Measurements from ENCODE around the gene FLAD1. TPM values are rescaled to one million over a fixed set of nuclear protein-coding genes. Genes with fewer than 3 reads are reported as not detected.

Gene FLAD1
- total RNA-seq, 1 donor from 2014 or later = 35.9 TPM

GRCh38 chr1:155019377-155020245 lies 36.5 kb downstream of the FLAD1 start:
- Mint-ChIP-seq H3K27ac (ENCODE audit: unreplicated experiment) (peak overlapping the region; percentile 10), H3K27me3 (ENCODE audit: unreplicated experiment) (peaks cover 15% of the 10 kb centered on the region), H3K4me1 (ENCODE audit: unreplicated experiment) (peaks cover 29% of the 10 kb centered on the region), H3K36me3 (ENCODE audit: low read depth, unreplicated experiment) (peaks cover 9% of the 10 kb centered on the region), H3K9me3 (ENCODE audit: unreplicated experiment) (no peaks in the 10 kb centered on the region), H3K4me3 (ENCODE audit: unreplicated experiment) (peak overlapping the region; percentile 1)
- no peak for DNase-seq (ENCODE audit: low spot score)
- no peak for TF ChIP-seq CTCF (IDR thresholded peaks at IDR 0.05; ENCODE audit: unreplicated experiment)

GRCh38 chr1:155022136-155022926 lies 39.2 kb downstream of the FLAD1 start:
- Mint-ChIP-seq H3K27me3 (ENCODE audit: unreplicated experiment) (peaks cover 14% of the 10 kb centered on the region), H3K4me3 (ENCODE audit: unreplicated experiment) (no peak overlapping the region), H3K9me3 (ENCODE audit: unreplicated experiment) (no peaks in the 10 kb centered on the region), H3K27ac (ENCODE audit: unreplicated experiment) (no peak overlapping the region), H3K36me3 (ENCODE audit: low read depth, unreplicated experiment) (peaks cover 9% of the 10 kb centered on the region), H3K4me1 (ENCODE audit: unreplicated experiment) (peaks cover 30% of the 10 kb centered on the region)
- DNase-seq (ENCODE audit: low spot score) = no peak
- no peak for TF ChIP-seq CTCF (IDR thresholded peaks at IDR 0.05; ENCODE audit: unreplicated experiment)

DNA sequence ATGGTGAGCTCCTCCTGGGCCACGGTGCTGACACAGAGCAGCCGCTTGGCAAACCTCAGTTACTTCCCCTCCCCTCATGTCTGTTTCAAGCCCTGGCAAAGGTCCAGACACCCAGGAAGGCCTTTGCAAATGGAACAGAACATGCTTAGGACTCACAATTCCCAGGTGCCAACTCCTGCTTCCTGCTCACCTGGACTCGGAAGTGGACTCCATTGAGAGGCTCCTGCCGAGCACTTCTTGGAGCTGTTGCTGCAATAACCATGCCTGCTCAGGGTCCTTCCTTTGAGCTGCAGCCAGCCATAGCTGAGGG lies 39.7 kb downstream of the FLAD1 start:
- Mint-ChIP-seq H3K9me3 (ENCODE audit: unreplicated experiment) (no peaks in the 10 kb centered on the region), H3K27ac (ENCODE audit: unreplicated experiment) (no peak overlapping the region), H3K27me3 (ENCODE audit: unreplicated experiment) (peaks cover 12% of the 10 kb centered on the region), H3K4me3 (ENCODE audit: unreplicated experiment) (no peak overlapping the region), H3K36me3 (ENCODE audit: low read depth, unreplicated experiment) (peaks cover 9% of the 10 kb centered on the region), H3K4me1 (ENCODE audit: unreplicated experiment) (peaks cover 27% of the 10 kb centered on the region)
- no peak for TF ChIP-seq CTCF (IDR thresholded peaks at IDR 0.05; ENCODE audit: unreplicated experiment)
- DNase-seq (ENCODE audit: low spot score) = no peak

DNA sequence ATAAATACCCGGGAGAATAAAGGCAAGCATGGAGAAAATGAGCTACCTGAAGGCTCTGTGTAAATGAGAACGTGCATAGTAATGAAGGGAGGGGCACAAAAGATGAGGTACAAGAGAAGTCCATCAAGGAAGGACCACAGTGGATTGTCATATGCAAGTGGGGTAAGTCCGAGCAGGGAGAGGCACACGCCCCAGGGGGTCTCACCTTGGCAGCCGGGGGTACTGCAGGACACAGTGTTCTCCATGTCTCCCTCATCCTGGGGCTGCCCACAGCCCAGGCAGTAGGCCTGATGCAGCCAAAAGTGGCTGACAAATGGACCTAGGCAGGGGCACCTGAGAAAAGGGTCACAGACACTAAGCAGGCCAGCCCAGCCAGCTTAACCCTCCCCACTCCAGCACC lies 40.5 kb downstream of the FLAD1 start:
- DNase-seq (ENCODE audit: low spot score) = no peak
- H3K27me3 Mint-ChIP-seq (ENCODE audit: unreplicated experiment) = peaks cover 12% of the 10 kb centered on the region
- H3K36me3 Mint-ChIP-seq (ENCODE audit: low read depth, unreplicated experiment) = peaks cover 9% of the 10 kb centered on the region
- H3K4me1 Mint-ChIP-seq (ENCODE audit: unreplicated experiment) = peaks cover 25% of the 10 kb centered on the region
- no peak overlapping the region for H3K4me3 Mint-ChIP-seq (ENCODE audit: unreplicated experiment)
- no peaks in the 10 kb centered on the region for H3K9me3 Mint-ChIP-seq (ENCODE audit: unreplicated experiment)
- H3K27ac Mint-ChIP-seq (ENCODE audit: unreplicated experiment) = no peak overlapping the region
- no peak for TF ChIP-seq CTCF (IDR thresholded peaks at IDR 0.05; ENCODE audit: unreplicated experiment)

- DNase-seq (ENCODE audit: low spot score) = no peak
- Mint-ChIP-seq H3K4me1 (ENCODE audit: unreplicated experiment) (peaks cover 28% of the 10 kb centered on the region), H3K27me3 (ENCODE audit: unreplicated experiment) (peaks cover 12% of the 10 kb centered on the region), H3K9me3 (ENCODE audit: unreplicated experiment) (no peaks in the 10 kb centered on the region), H3K36me3 (ENCODE audit: low read depth, unreplicated experiment) (peaks cover 12% of the 10 kb centered on the region), H3K4me3 (ENCODE audit: unreplicated experiment) (no peak overlapping the region), H3K27ac (ENCODE audit: unreplicated experiment) (peak overlapping the region; percentile 52)
- no peak for TF ChIP-seq CTCF (IDR thresholded peaks at IDR 0.05; ENCODE audit: unreplicated experiment)
These were observed 41.2 kb downstream of the FLAD1 start for GRCh38 chr1:155024315-155024714.

Data from endothelial cell (in vitro differentiated cells).